H1 (cell line): ENCODE measurements around the gene MOSMO. TPM values are rescaled to one million over a fixed set of nuclear protein-coding genes. Genes with fewer than 3 reads are reported as not detected.

Source experiments
- CTCF ChIA-PET: fragments of 300-600 bp; sonication (Branson Sonifier 250); formaldehyde crosslinking; loops from one replicate; lab custom pipeline; 2021; ENCODE audit not compliant: partially characterized antibody; lab: Charles Lee
- POLR2A ChIA-PET: fragments of 300-600 bp; sonication (Branson Sonifier 250); formaldehyde crosslinking; loops from one replicate; lab custom pipeline; 2021; ENCODE audit warnings: inconsistent platforms; ENCODE audit not compliant: partially characterized antibody; lab: Charles Lee
- DNase-seq, 2 experiments: peaks; one replicate each; pipeline versions ENCODE4 v3.0.0 to v3.0.0-alpha.2; 2010 to 2022; ENCODE audit warnings: low spot score in 2 of 2, low read depth in 1 of 2, mixed read lengths in 1 of 2
- FAIRE-seq: peaks from 2 replicates; lab custom pipeline; 2011; peaks lifted over from hg19 to GRCh38; lab: Jason Lieb, UNC
- H2AFZ ChIP-seq: 2 replicates; pipeline ENCODE4 v1.8.1; 2012; ENCODE audit warnings: low read length, inconsistent platforms
- H2AK5ac ChIP-seq: 2 replicates; pipeline ENCODE4 v1.6.1; 2013; ENCODE audit warnings: low read depth, low read length
- H2BK120ac ChIP-seq: replicated peaks from 2 replicates; pipeline ENCODE3; 2013; ENCODE audit warnings: low read depth, low read length, inconsistent platforms
- H2BK12ac ChIP-seq: 2 replicates; pipeline ENCODE4 v1.6.1; 2013; ENCODE audit warnings: low read depth, low read length
- H2BK15ac ChIP-seq: 2 replicates; pipeline ENCODE4 v1.6.1; 2013; ENCODE audit warnings: low read length
- H2BK20ac ChIP-seq: 2 replicates; pipeline ENCODE4 v1.6.1; 2013; ENCODE audit warnings: low read length
- H2BK5ac ChIP-seq: 2 replicates; pipeline ENCODE4 v1.6.1; 2013; ENCODE audit warnings: low read depth, low read length
- H3K14ac ChIP-seq: 2 replicates; pipeline ENCODE4 v1.6.1; 2013; ENCODE audit warnings: inconsistent platforms; ENCODE audit not compliant: insufficient read length
- H3K18ac ChIP-seq: 2 replicates; pipeline ENCODE4 v1.6.1; 2013; ENCODE audit warnings: low read length; ENCODE audit errors: extremely low read depth
- H3K23ac ChIP-seq: 2 replicates; pipeline ENCODE4 v1.6.1; 2013; ENCODE audit warnings: inconsistent platforms; ENCODE audit not compliant: insufficient read length
- H3K23me2 ChIP-seq: 2 replicates; pipeline ENCODE4 v1.6.1; 2013; ENCODE audit warnings: low read depth, low read length
- H3K27ac ChIP-seq: 2 replicates; pipeline ENCODE4 v1.6.1; 2011; ENCODE audit warnings: low read depth, low read length, inconsistent platforms
- H3K27me3 ChIP-seq, 4 experiments: replicated peaks in 1 of 4; 1 replicate in 1 of 4; 2 replicates in 3 of 4; pipeline versions ENCODE4 v1.6.1 to v1.8.1; 2011 to 2013; ENCODE audit warnings: low read length in 3 of 4, mild to moderate bottlenecking in 3 of 4, inconsistent platforms in 2 of 4, mixed read lengths in 2 of 4, moderate library complexity in 1 of 4; ENCODE audit not compliant: control insufficient read depth in 3 of 4, insufficient read depth in 3 of 4; ENCODE audit errors: extremely low read depth in 1 of 4
- H3K36me3 ChIP-seq, 4 experiments: 2 replicates each; pipeline versions ENCODE4 v1.6.1 to v1.8.1; 2011 to 2013; ENCODE audit warnings: mild to moderate bottlenecking in 4 of 4, low read length in 3 of 4, moderate library complexity in 2 of 4, control low read depth in 1 of 4, inconsistent platforms in 1 of 4; ENCODE audit not compliant: insufficient read depth in 4 of 4, control insufficient read depth in 2 of 4
- H3K4ac ChIP-seq: replicated peaks from 2 replicates; pipeline ENCODE3; 2013; ENCODE audit warnings: low read length, low read depth, mixed read lengths, inconsistent platforms; ENCODE audit not compliant: insufficient read length
- H3K4me1 ChIP-seq, 4 experiments: replicated peaks in 1 of 4; 1 replicate in 1 of 4; 2 replicates in 3 of 4; pipeline versions ENCODE4 v1.6.1 to v1.8.1; 2011 to 2013; ENCODE audit warnings: low read length in 3 of 4, inconsistent platforms in 2 of 4, mixed read lengths in 1 of 4; ENCODE audit not compliant: insufficient read depth in 4 of 4, control insufficient read depth in 3 of 4
- H3K4me2 ChIP-seq, 2 experiments: 2 replicates each; pipeline versions ENCODE4 v1.6.1 to v1.8.1; 2011 to 2013; ENCODE audit warnings: low read depth in 2 of 2, low read length in 2 of 2, control low read depth in 1 of 2, inconsistent platforms in 1 of 2, mild to moderate bottlenecking in 1 of 2; ENCODE audit not compliant: insufficient read depth in 1 of 2
- H3K4me3 ChIP-seq, 4 experiments: fragments of 200-600, 300-600 bp in 1 of 4; sonication (generic), shearing (Covaris generic), sonication (Bioruptor Twin) in 1 of 4; 2 replicates each; pipeline versions ENCODE4 v1.5.1 to v1.8.1; 2011 to 2016; ENCODE audit warnings: low read length in 4 of 4, low read depth in 3 of 4, control low read depth in 2 of 4, inconsistent platforms in 2 of 4, mild to moderate bottlenecking in 2 of 4, mixed read lengths in 1 of 4, moderate library complexity in 1 of 4; ENCODE audit not compliant: insufficient read depth in 2 of 4; ENCODE audit errors: extremely low read depth in 1 of 4
- H3K56ac ChIP-seq: replicated peaks from 2 replicates; pipeline ENCODE3; 2013; ENCODE audit warnings: low read depth, mild to moderate bottlenecking, mixed read lengths, low read length, inconsistent platforms; ENCODE audit not compliant: insufficient read length
- H3K79me1 ChIP-seq: 2 replicates; pipeline ENCODE4 v1.6.1; 2013; ENCODE audit warnings: low read depth, low read length, control low read depth
- H3K79me2 ChIP-seq, 2 experiments: 2 replicates each; pipeline versions ENCODE4 v1.6.1 to v1.8.1; 2012 to 2013; ENCODE audit warnings: low read length in 2 of 2, mild to moderate bottlenecking in 2 of 2, inconsistent platforms in 1 of 2; ENCODE audit not compliant: insufficient read depth in 2 of 2, control insufficient read depth in 1 of 2
- H3K9ac ChIP-seq, 4 experiments: replicated peaks in 1 of 4; 1 replicate in 1 of 4; 2 replicates in 3 of 4; pipeline versions ENCODE4 v1.6.1 to v1.8.1; 2011 to 2013; ENCODE audit warnings: low read depth in 3 of 4, low read length in 3 of 4, control low read depth in 2 of 4, mild to moderate bottlenecking in 2 of 4, moderate library complexity in 2 of 4, inconsistent platforms in 1 of 4; ENCODE audit errors: extremely low read depth in 1 of 4
- H3K9me3 ChIP-seq, 2 experiments: 2 replicates each; pipeline versions ENCODE4 v1.6.1 to v1.8.1; 2012 to 2013; ENCODE audit warnings: mild to moderate bottlenecking in 2 of 2, moderate library complexity in 2 of 2, control low read depth in 1 of 2, inconsistent platforms in 1 of 2, low read depth in 1 of 2, low read length in 1 of 2, mixed read lengths in 1 of 2; ENCODE audit not compliant: insufficient read depth in 2 of 2
- H4K20me1 ChIP-seq, 2 experiments: replicated peaks in 1 of 2; 2 replicates each; pipeline versions ENCODE3 to v1.8.1; 2011 to 2013; ENCODE audit warnings: inconsistent platforms in 2 of 2, low read length in 2 of 2, mild to moderate bottlenecking in 1 of 2; ENCODE audit not compliant: insufficient read depth in 2 of 2, control insufficient read depth in 1 of 2
- H4K5ac ChIP-seq: 2 replicates; pipeline ENCODE4 v1.6.1; 2013; ENCODE audit warnings: low read length, low read depth, mixed read lengths, inconsistent platforms; ENCODE audit not compliant: insufficient read length
- H4K8ac ChIP-seq: 2 replicates; pipeline ENCODE4 v1.8.0; 2013; ENCODE audit warnings: mild to moderate bottlenecking, moderate library complexity, low read length, inconsistent platforms; ENCODE audit not compliant: insufficient read depth; ENCODE audit errors: extremely low read depth
- H4K91ac ChIP-seq: replicated peaks from 2 replicates; pipeline ENCODE3; 2013; ENCODE audit warnings: low read length, mixed read lengths, inconsistent platforms; ENCODE audit not compliant: insufficient read length
- ATF3 ChIP-seq: IDR thresholded peaks from 2 replicates; pipeline ENCODE4 v1.6.1; 2011; ENCODE audit warnings: low read depth, mild to moderate bottlenecking, low read length; ENCODE audit not compliant: insufficient read depth
- BACH1 ChIP-seq: IDR thresholded peaks from 2 replicates; pipeline ENCODE4 v1.6.1; 2012; ENCODE audit warnings: low read length, improper control_type of control experiment
- CBX8 ChIP-seq: fragments of 300-800, 300-1000 bp; sonication (generic); IDR thresholded peaks from 2 replicates; pipeline ENCODE4 v1.7.1; 2016; ENCODE audit warnings: low read depth, low read length, borderline replicate concordance
- CHD1 ChIP-seq: IDR thresholded peaks from 2 replicates; pipeline ENCODE4 v1.6.1; 2012; ENCODE audit warnings: low read depth, low read length, improper control_type of control experiment
- FOSL1 ChIP-seq: IDR thresholded peaks from 2 replicates; pipeline ENCODE4 v1.6.1; 2011; ENCODE audit warnings: mild to moderate bottlenecking, low read depth, low read length, moderate library complexity; ENCODE audit not compliant: insufficient read depth
- JUN ChIP-seq: IDR thresholded peaks from 2 replicates; pipeline ENCODE4 v1.6.1; 2011; ENCODE audit warnings: low read depth, mild to moderate bottlenecking, improper control_type of control experiment, low read length
- JUND ChIP-seq: IDR thresholded peaks from 2 replicates; pipeline ENCODE4 v1.6.1; 2011; ENCODE audit warnings: mild to moderate bottlenecking, improper control_type of control experiment, low read length
- NANOG ChIP-seq: IDR thresholded peaks from 2 replicates; pipeline ENCODE4 v1.6.1; 2011; ENCODE audit warnings: low read length, low read depth, mild to moderate bottlenecking, inconsistent platforms; ENCODE audit not compliant: insufficient read depth, poor library complexity, severe bottlenecking
- POLR2AphosphoS5 ChIP-seq: IDR thresholded peaks from 2 replicates; pipeline ENCODE4 v1.6.1; 2011; ENCODE audit warnings: low read depth, low read length
- RFX5 ChIP-seq: IDR thresholded peaks from 2 replicates; pipeline ENCODE4 v1.6.1; 2011; ENCODE audit warnings: low read depth, low read length, improper control_type of control experiment, borderline replicate concordance
- SP4 ChIP-seq: IDR thresholded peaks from 2 replicates; pipeline ENCODE4 v1.6.1; 2012; ENCODE audit warnings: low read length, inconsistent platforms
- ZNF274 ChIP-seq: IDR thresholded peaks from 2 replicates; pipeline ENCODE4 v1.7.0; 2012; ENCODE audit warnings: low read length, borderline replicate concordance; ENCODE audit errors: extremely low read depth
- WGBS, 2 experiments: shearing (Covaris generic) in 1 of 2; methylation state at CpG; one replicate each; pipeline versions ENCODE4 v1.1.6 to v1.1.7; 2013 to 2015; ENCODE audit warnings: low lambda C conversion rate in 2 of 2, mixed read lengths in 2 of 2, inconsistent platforms in 1 of 2, low coverage in 1 of 2, missing lambda C conversion rate in 1 of 2; ENCODE audit not compliant: insufficient replicate concordance in 2 of 2, insufficient coverage in 1 of 2, insufficient read length in 1 of 2; ENCODE audit errors: extremely low coverage in 1 of 2, missing lambda C conversion rate in 1 of 2; 5-methylcytosine and 5-hydroxymethylcytosine counted together
- polyA plus RNA-seq, 7 experiments: library from polyadenylated mRNA; depleted of rRNA in 3 of 7; stranded (reverse) in 5 of 7; unstranded in 2 of 7; fragments of >200 nt in 5 of 7; fragments of 200-250 nt in 2 of 7; gene quantifications; 1 replicate in 5 of 7; 2 replicates in 1 of 7; 4 replicates in 1 of 7; pipeline versions ENCODE4 v1.2.1 to v1.2.3, GENCODE V29; 2011 to 2013; ENCODE audit warnings: missing spikeins in 2 of 7, mixed read lengths in 2 of 7
- total RNA-seq: library from RNA; stranded (reverse); fragmentation: NEBNext Ultra II Directional; extraction: Animal tissue kit (Norgen Biotek cat#: 25700); gene quantifications from 2 replicates; pipeline ENCODE4 v1.2.1, GENCODE V29; 2021

MOSMO gene
- total and polyA plus RNA-seq, 2 of the 8 experiments (the other 6 are each of a cell fraction or from before 2014, with no cell fraction given): 8.6 to 14.8 TPM

GRCh38 chr16:22126037-22126558 is 118.2 kb downstream of the MOSMO start:
- no peak overlapping the region for H2BK120ac ChIP-seq
- no peak overlapping the region for H2BK20ac ChIP-seq
- no peak overlapping the region for H3K14ac ChIP-seq
- H2BK15ac ChIP-seq: no peak overlapping the region
- no peak overlapping the region for H3K27ac ChIP-seq
- H3K4me1 ChIP-seq: no peaks in the 10 kb centered on the region
- H3K9ac ChIP-seq: no peak overlapping the region
- no peaks in the 10 kb centered on the region for H3K36me3 ChIP-seq
- no peak overlapping the region for H4K8ac ChIP-seq
- no peaks in the 10 kb centered on the region for H3K79me1 ChIP-seq
- no peak overlapping the region for H4K91ac ChIP-seq
- DNase-seq: no peak
- H3K9me3 ChIP-seq: no peaks in the 10 kb centered on the region
- H3K4ac ChIP-seq: no peak overlapping the region
- ChIA-PET CTCF (interaction anchor here (0.8 to 3.7 kb wide), 2 partner anchors 11 to 15 kb away, joined by 4 to 16 read pairs; no protein-coding TSS in a partner anchor), POLR2A (no interaction called here)
- 91% methylated on average over 14 of the region's 15 CpGs; no CpG with 5 or more reads in 1 of the 2 experiments for WGBS, 2 experiments
- H3K23ac ChIP-seq: no peak overlapping the region
- FAIRE-seq: no peak
- no peak overlapping the region for H3K4me2 ChIP-seq
- H3K18ac ChIP-seq: no peak overlapping the region
- no peak overlapping the region for H2AFZ ChIP-seq
- no peak overlapping the region for H3K4me3 ChIP-seq
- no peaks in the 10 kb centered on the region for H3K27me3 ChIP-seq
- H4K5ac ChIP-seq: no peak overlapping the region
- no peaks in the 10 kb centered on the region for H4K20me1 ChIP-seq
- no peak overlapping the region for H2BK5ac ChIP-seq
- H3K56ac ChIP-seq: no peak overlapping the region
- H2BK12ac ChIP-seq: no peak overlapping the region
- no peaks in the 10 kb centered on the region for H3K79me2 ChIP-seq
- peaks cover 2% of the 10 kb centered on the region; the same call in 1 of the 2 replicates for H3K23me2 ChIP-seq
- no peak overlapping the region for H2AK5ac ChIP-seq
- no peak for TF ChIP-seq JUND
- TF ChIP-seq POLR2AphosphoS5: no peak
- no peak for TF ChIP-seq FOSL1
- no peak for TF ChIP-seq CHD1
- TF ChIP-seq SP4: no peak
- no peak for TF ChIP-seq CBX8
- no peak for TF ChIP-seq RFX5
- TF ChIP-seq NANOG: no peak
- TF ChIP-seq JUN: no peak
- TF ChIP-seq BACH1: no peak
- no peak for TF ChIP-seq ATF3
- TF ChIP-seq ZNF274: no peak
